Measurements from ENCODE around the gene CERK. TPM values are rescaled to one million over a fixed set of nuclear protein-coding genes. Genes with fewer than 3 reads are reported as not detected.

The CERK gene
- total and polyA plus RNA-seq, 9 of the 15 experiments (the other 6 are each of a cell fraction or from before 2014, with no cell fraction given): 1.1 to 14.9 (median 8.7) TPM

- TF ChIP-seq ZNF280A (IDR thresholded peaks at IDR 0.05; ENCODE audit: low read depth, partially characterized antibody) (no peak), GTF2F1 (IDR thresholded peaks at IDR 0.05; ENCODE audit: low read depth, low read length) (no peak), ZKSCAN3 (CRISPR knock-in tag; IDR thresholded peaks at IDR 0.05) (no peak), SIRT6 (IDR thresholded peaks at IDR 0.05; ENCODE audit: low read depth, low read length) (no peak), CREM (IDR thresholded peaks at IDR 0.05; ENCODE audit: low read depth) (no peak)
These were observed 41.4 kb downstream of the CERK start (continued) for GRCh38 chr22:46696614-46697013.

GRCh38 chr22:46696229-46696518 lies 41.9 kb downstream of the CERK start:
- ATAC-seq (no peak), DNase-seq (ENCODE audit: extremely low read depth in 1 of 4, low spot score in 3 of 4) (no peak), FAIRE-seq (no peak)
- POLR2A ChIA-PET: interaction anchor here (0.6 kb wide), 1 partner anchor 167 kb away, joined by 4 read pairs; no protein-coding TSS in a partner anchor
- Histone ChIP-seq H3K4me2 (ENCODE audit: insufficient read depth, low read length) (no peak overlapping the region), H3K9me1 (ENCODE audit: control insufficient read depth, insufficient read depth, low read length) (no peaks in the 10 kb centered on the region), H3K9me3 (replicated peaks; ENCODE audit: control insufficient read depth, insufficient read depth, low read depth, low read length) (no peaks in the 10 kb centered on the region), H3K27me3 (ENCODE audit: control insufficient read depth in 2 of 2, insufficient read depth in 2 of 2, low read length in 2 of 2) (no peaks in the 10 kb centered on the region), H3K79me2 (ENCODE audit: control insufficient read depth, insufficient read depth, low read length) (no peaks in the 10 kb centered on the region), H3K9ac (ENCODE audit: insufficient read depth in 1 of 2, low read depth in 2 of 2, low read length in 2 of 2) (no peak overlapping the region), H4K20me1 (replicated peaks; ENCODE audit: control insufficient read depth, insufficient read depth, low read length) (no peaks in the 10 kb centered on the region), H3K4me1 (replicated peaks in 1 of 2; ENCODE audit: control insufficient read depth in 2 of 2, insufficient read depth in 2 of 2, low read length in 2 of 2) (no peaks in the 10 kb centered on the region), H3K4me3 (no peak overlapping the region), H3K36me3 (ENCODE audit: control insufficient read depth, insufficient read depth, low read length) (peaks cover 22% of the 10 kb centered on the region; the same call in 1 of the 3 replicates), H3K27ac (ENCODE audit: extremely low read depth, low read depth, low read length) (no peak overlapping the region), H2AFZ (ENCODE audit: low read depth, low read length) (no peak overlapping the region)
- TF ChIP-seq POLR2G (IDR thresholded peaks at IDR 0.05; ENCODE audit: low read depth, low read length): peak; percentile 25; the same call in 1 of the 2 replicates
- no peak for TF ChIP-seq RBFOX2 (IDR thresholded peaks at IDR 0.05; ENCODE audit: low read depth, low read length)
- in situ Hi-C loops (cut with MboI) (no loop called here), intact Hi-C loops (cut with micrococcal nuclease) (no loop called here)
- WGBS (ENCODE audit: insufficient coverage, low coverage, missing lambda C conversion rate): 100% methylated on average over 2 of the region's 11 CpGs
- BruUV-seq (replicated peaks): no TSS peak
- CTCF ChIA-PET (ENCODE audit: low intra/inter-chr PET ratio): no interaction called here
